H1 (cell line): ENCODE data around the gene MYH7. TPM values are rescaled to one million over a fixed set of nuclear protein-coding genes. Genes with fewer than 3 reads are reported as not detected.

Experiments
- CTCF ChIA-PET: fragments of 300-600 bp; sonication (Branson Sonifier 250); formaldehyde crosslinking; loops from one replicate; lab custom pipeline; 2021; ENCODE audit not compliant: partially characterized antibody; lab: Charles Lee
- POLR2A ChIA-PET: fragments of 300-600 bp; sonication (Branson Sonifier 250); formaldehyde crosslinking; loops from one replicate; lab custom pipeline; 2021; ENCODE audit warnings: inconsistent platforms; ENCODE audit not compliant: partially characterized antibody; lab: Charles Lee
- DNase-seq, 2 experiments: peaks; one replicate each; pipeline versions ENCODE4 v3.0.0 to v3.0.0-alpha.2; 2010 to 2022; ENCODE audit warnings: low spot score in 2 of 2, low read depth in 1 of 2, mixed read lengths in 1 of 2
- FAIRE-seq: peaks from 2 replicates; lab custom pipeline; 2011; peaks lifted over from hg19 to GRCh38; lab: Jason Lieb, UNC
- H2AFZ ChIP-seq: 2 replicates; pipeline ENCODE4 v1.8.1; 2012; ENCODE audit warnings: low read length, inconsistent platforms
- H2AK5ac ChIP-seq: 2 replicates; pipeline ENCODE4 v1.6.1; 2013; ENCODE audit warnings: low read depth, low read length
- H2BK120ac ChIP-seq: replicated peaks from 2 replicates; pipeline ENCODE3; 2013; ENCODE audit warnings: low read depth, low read length, inconsistent platforms
- H2BK12ac ChIP-seq: 2 replicates; pipeline ENCODE4 v1.6.1; 2013; ENCODE audit warnings: low read depth, low read length
- H2BK15ac ChIP-seq: 2 replicates; pipeline ENCODE4 v1.6.1; 2013; ENCODE audit warnings: low read length
- H2BK20ac ChIP-seq: 2 replicates; pipeline ENCODE4 v1.6.1; 2013; ENCODE audit warnings: low read length
- H2BK5ac ChIP-seq: 2 replicates; pipeline ENCODE4 v1.6.1; 2013; ENCODE audit warnings: low read depth, low read length
- H3K14ac ChIP-seq: 2 replicates; pipeline ENCODE4 v1.6.1; 2013; ENCODE audit warnings: inconsistent platforms; ENCODE audit not compliant: insufficient read length
- H3K18ac ChIP-seq: 2 replicates; pipeline ENCODE4 v1.6.1; 2013; ENCODE audit warnings: low read length; ENCODE audit errors: extremely low read depth
- H3K23ac ChIP-seq: 2 replicates; pipeline ENCODE4 v1.6.1; 2013; ENCODE audit warnings: inconsistent platforms; ENCODE audit not compliant: insufficient read length
- H3K23me2 ChIP-seq: 2 replicates; pipeline ENCODE4 v1.6.1; 2013; ENCODE audit warnings: low read depth, low read length
- H3K27ac ChIP-seq: 2 replicates; pipeline ENCODE4 v1.6.1; 2011; ENCODE audit warnings: low read depth, low read length, inconsistent platforms
- H3K27me3 ChIP-seq, 4 experiments: replicated peaks in 1 of 4; 1 replicate in 1 of 4; 2 replicates in 3 of 4; pipeline versions ENCODE4 v1.6.1 to v1.8.1; 2011 to 2013; ENCODE audit warnings: low read length in 3 of 4, mild to moderate bottlenecking in 3 of 4, inconsistent platforms in 2 of 4, mixed read lengths in 2 of 4, moderate library complexity in 1 of 4; ENCODE audit not compliant: control insufficient read depth in 3 of 4, insufficient read depth in 3 of 4; ENCODE audit errors: extremely low read depth in 1 of 4
- H3K36me3 ChIP-seq, 4 experiments: 2 replicates each; pipeline versions ENCODE4 v1.6.1 to v1.8.1; 2011 to 2013; ENCODE audit warnings: mild to moderate bottlenecking in 4 of 4, low read length in 3 of 4, moderate library complexity in 2 of 4, control low read depth in 1 of 4, inconsistent platforms in 1 of 4; ENCODE audit not compliant: insufficient read depth in 4 of 4, control insufficient read depth in 2 of 4
- H3K4ac ChIP-seq: replicated peaks from 2 replicates; pipeline ENCODE3; 2013; ENCODE audit warnings: low read length, low read depth, mixed read lengths, inconsistent platforms; ENCODE audit not compliant: insufficient read length
- H3K4me1 ChIP-seq, 4 experiments: replicated peaks in 1 of 4; 1 replicate in 1 of 4; 2 replicates in 3 of 4; pipeline versions ENCODE4 v1.6.1 to v1.8.1; 2011 to 2013; ENCODE audit warnings: low read length in 3 of 4, inconsistent platforms in 2 of 4, mixed read lengths in 1 of 4; ENCODE audit not compliant: insufficient read depth in 4 of 4, control insufficient read depth in 3 of 4
- H3K4me2 ChIP-seq, 2 experiments: 2 replicates each; pipeline versions ENCODE4 v1.6.1 to v1.8.1; 2011 to 2013; ENCODE audit warnings: low read depth in 2 of 2, low read length in 2 of 2, control low read depth in 1 of 2, inconsistent platforms in 1 of 2, mild to moderate bottlenecking in 1 of 2; ENCODE audit not compliant: insufficient read depth in 1 of 2
- H3K4me3 ChIP-seq, 4 experiments: fragments of 200-600, 300-600 bp in 1 of 4; sonication (generic), shearing (Covaris generic), sonication (Bioruptor Twin) in 1 of 4; 2 replicates each; pipeline versions ENCODE4 v1.5.1 to v1.8.1; 2011 to 2016; ENCODE audit warnings: low read length in 4 of 4, low read depth in 3 of 4, control low read depth in 2 of 4, inconsistent platforms in 2 of 4, mild to moderate bottlenecking in 2 of 4, mixed read lengths in 1 of 4, moderate library complexity in 1 of 4; ENCODE audit not compliant: insufficient read depth in 2 of 4; ENCODE audit errors: extremely low read depth in 1 of 4
- H3K56ac ChIP-seq: replicated peaks from 2 replicates; pipeline ENCODE3; 2013; ENCODE audit warnings: low read depth, mild to moderate bottlenecking, mixed read lengths, low read length, inconsistent platforms; ENCODE audit not compliant: insufficient read length
- H3K79me1 ChIP-seq: 2 replicates; pipeline ENCODE4 v1.6.1; 2013; ENCODE audit warnings: low read depth, low read length, control low read depth
- H3K79me2 ChIP-seq, 2 experiments: 2 replicates each; pipeline versions ENCODE4 v1.6.1 to v1.8.1; 2012 to 2013; ENCODE audit warnings: low read length in 2 of 2, mild to moderate bottlenecking in 2 of 2, inconsistent platforms in 1 of 2; ENCODE audit not compliant: insufficient read depth in 2 of 2, control insufficient read depth in 1 of 2
- H3K9ac ChIP-seq, 4 experiments: replicated peaks in 1 of 4; 1 replicate in 1 of 4; 2 replicates in 3 of 4; pipeline versions ENCODE4 v1.6.1 to v1.8.1; 2011 to 2013; ENCODE audit warnings: low read depth in 3 of 4, low read length in 3 of 4, control low read depth in 2 of 4, mild to moderate bottlenecking in 2 of 4, moderate library complexity in 2 of 4, inconsistent platforms in 1 of 4; ENCODE audit errors: extremely low read depth in 1 of 4
- H3K9me3 ChIP-seq, 2 experiments: 2 replicates each; pipeline versions ENCODE4 v1.6.1 to v1.8.1; 2012 to 2013; ENCODE audit warnings: mild to moderate bottlenecking in 2 of 2, moderate library complexity in 2 of 2, control low read depth in 1 of 2, inconsistent platforms in 1 of 2, low read depth in 1 of 2, low read length in 1 of 2, mixed read lengths in 1 of 2; ENCODE audit not compliant: insufficient read depth in 2 of 2
- H4K20me1 ChIP-seq, 2 experiments: replicated peaks in 1 of 2; 2 replicates each; pipeline versions ENCODE3 to v1.8.1; 2011 to 2013; ENCODE audit warnings: inconsistent platforms in 2 of 2, low read length in 2 of 2, mild to moderate bottlenecking in 1 of 2; ENCODE audit not compliant: insufficient read depth in 2 of 2, control insufficient read depth in 1 of 2
- H4K5ac ChIP-seq: 2 replicates; pipeline ENCODE4 v1.6.1; 2013; ENCODE audit warnings: low read length, low read depth, mixed read lengths, inconsistent platforms; ENCODE audit not compliant: insufficient read length
- H4K8ac ChIP-seq: 2 replicates; pipeline ENCODE4 v1.8.0; 2013; ENCODE audit warnings: mild to moderate bottlenecking, moderate library complexity, low read length, inconsistent platforms; ENCODE audit not compliant: insufficient read depth; ENCODE audit errors: extremely low read depth
- H4K91ac ChIP-seq: replicated peaks from 2 replicates; pipeline ENCODE3; 2013; ENCODE audit warnings: low read length, mixed read lengths, inconsistent platforms; ENCODE audit not compliant: insufficient read length
- RBBP5 ChIP-seq: IDR thresholded peaks from 2 replicates; pipeline ENCODE4 v1.7.1; 2012; ENCODE audit warnings: low read depth, mild to moderate bottlenecking, inconsistent platforms, low read length, moderate library complexity, borderline replicate concordance
- WGBS, 2 experiments: shearing (Covaris generic) in 1 of 2; methylation state at CpG; one replicate each; pipeline versions ENCODE4 v1.1.6 to v1.1.7; 2013 to 2015; ENCODE audit warnings: low lambda C conversion rate in 2 of 2, mixed read lengths in 2 of 2, inconsistent platforms in 1 of 2, low coverage in 1 of 2, missing lambda C conversion rate in 1 of 2; ENCODE audit not compliant: insufficient replicate concordance in 2 of 2, insufficient coverage in 1 of 2, insufficient read length in 1 of 2; ENCODE audit errors: extremely low coverage in 1 of 2, missing lambda C conversion rate in 1 of 2; 5-methylcytosine and 5-hydroxymethylcytosine counted together
- polyA plus RNA-seq, 7 experiments: library from polyadenylated mRNA; depleted of rRNA in 3 of 7; stranded (reverse) in 5 of 7; unstranded in 2 of 7; fragments of >200 nt in 5 of 7; fragments of 200-250 nt in 2 of 7; gene quantifications; 1 replicate in 5 of 7; 2 replicates in 1 of 7; 4 replicates in 1 of 7; pipeline versions ENCODE4 v1.2.1 to v1.2.3, GENCODE V29; 2011 to 2013; ENCODE audit warnings: missing spikeins in 2 of 7, mixed read lengths in 2 of 7
- total RNA-seq: library from RNA; stranded (reverse); fragmentation: NEBNext Ultra II Directional; extraction: Animal tissue kit (Norgen Biotek cat#: 25700); gene quantifications from 2 replicates; pipeline ENCODE4 v1.2.1, GENCODE V29; 2021

Gene MYH7
- total and polyA plus RNA-seq, 2 of the 8 experiments (the other 6 are each of a cell fraction or from before 2014, with no cell fraction given): not detected

GRCh38 chr14:23389396-23389795, 46.1 kb downstream of the MYH7 start:
- TF ChIP-seq RBBP5: no peak
- 94% methylated on average over 12 of the region's 12 CpGs; no CpG with 5 or more reads in 1 of the 2 experiments for WGBS, 2 experiments
- Histone ChIP-seq H3K9me3 (no peaks in the 10 kb centered on the region), H3K27ac (no peak overlapping the region), H3K4me2 (no peak overlapping the region), H4K91ac (no peak overlapping the region), H3K23ac (no peak overlapping the region), H3K14ac (no peak overlapping the region), H2BK20ac (no peak overlapping the region), H3K79me1 (no peaks in the 10 kb centered on the region), H4K20me1 (no peaks in the 10 kb centered on the region), H3K4ac (no peak overlapping the region), H3K4me1 (peaks cover 0 to 10% (median 0%) of the 10 kb centered on the region in 4 experiments; a peak in 1 of 7 replicates), H3K56ac (no peak overlapping the region), H3K23me2 (no peaks in the 10 kb centered on the region; the same call in 1 of the 2 replicates), H2AFZ (no peak overlapping the region), H2BK5ac (no peak overlapping the region), H4K8ac (no peak overlapping the region; the same call in 1 of the 2 replicates), H4K5ac (no peak overlapping the region), H2BK15ac (no peak overlapping the region), H3K4me3 (no peak overlapping the region), H3K36me3 (no peaks in the 10 kb centered on the region), H3K79me2 (no peaks in the 10 kb centered on the region), H3K9ac (no peak overlapping the region), H2AK5ac (no peak overlapping the region), H2BK12ac (no peak overlapping the region), H3K18ac (no peak overlapping the region), H3K27me3 (no peaks in the 10 kb centered on the region; a peak in 3 of 7 replicates), H2BK120ac (no peak overlapping the region)
- ChIA-PET POLR2A (interaction anchor here (0.8 kb wide), 1 partner anchor 124 kb away, joined by 3 read pairs; no protein-coding TSS in a partner anchor), CTCF (interaction anchor here (0.8 to 4.0 kb wide), 7 partner anchors 10 to 118 kb away, joined by 3 to 30 read pairs (median 6); partner anchors contain the start of gene CMTM5)
- no peak for DNase-seq
- no peak for FAIRE-seq
